ENCODE measurements around the gene TMEM163. TPM values are rescaled to one million over a fixed set of nuclear protein-coding genes. Genes with fewer than 3 reads are reported as not detected.

Gene TMEM163
- total RNA-seq, 1 experiment from 2014 or later = 0.94 TPM

- Mint-ChIP-seq H3K27ac (no peak overlapping the region), H3K9me3 (no peaks in the 10 kb centered on the region), H3K4me3 (no peak overlapping the region), H3K4me1 (peaks cover 5% of the 10 kb centered on the region), H3K27me3 (ENCODE audit: low read depth) (no peaks in the 10 kb centered on the region), H3K36me3 (no peaks in the 10 kb centered on the region)
- TF ChIP-seq ZNF219 (CRISPR knock-in tag; IDR thresholded peaks at IDR 0.05; ENCODE audit: borderline replicate concordance) (no peak), NFE2L1 (CRISPR knock-in tag; IDR thresholded peaks at IDR 0.05) (no peak), KAT7 (CRISPR knock-in tag; IDR thresholded peaks at IDR 0.05; ENCODE audit: borderline replicate concordance) (no peak), ESRRA (CRISPR knock-in tag; IDR thresholded peaks at IDR 0.05; ENCODE audit: borderline replicate concordance) (no peak), RELA (CRISPR knock-in tag; IDR thresholded peaks at IDR 0.05; ENCODE audit: borderline replicate concordance) (no peak), EMX1 (CRISPR knock-in tag; IDR thresholded peaks at IDR 0.05) (no peak), ZNF423 (CRISPR knock-in tag; IDR thresholded peaks at IDR 0.05) (no peak), USF1 (CRISPR knock-in tag; IDR thresholded peaks at IDR 0.05) (no peak), FOXK1 (CRISPR knock-in tag; IDR thresholded peaks at IDR 0.05) (no peak), JAZF1 (CRISPR knock-in tag; IDR thresholded peaks at IDR 0.05) (no peak), NR1H2 (CRISPR knock-in tag; IDR thresholded peaks at IDR 0.05) (no peak), FOXJ3 (CRISPR knock-in tag; IDR thresholded peaks at IDR 0.05; ENCODE audit: borderline replicate concordance) (no peak)
- TF ChIP-seq, protein P1, sequence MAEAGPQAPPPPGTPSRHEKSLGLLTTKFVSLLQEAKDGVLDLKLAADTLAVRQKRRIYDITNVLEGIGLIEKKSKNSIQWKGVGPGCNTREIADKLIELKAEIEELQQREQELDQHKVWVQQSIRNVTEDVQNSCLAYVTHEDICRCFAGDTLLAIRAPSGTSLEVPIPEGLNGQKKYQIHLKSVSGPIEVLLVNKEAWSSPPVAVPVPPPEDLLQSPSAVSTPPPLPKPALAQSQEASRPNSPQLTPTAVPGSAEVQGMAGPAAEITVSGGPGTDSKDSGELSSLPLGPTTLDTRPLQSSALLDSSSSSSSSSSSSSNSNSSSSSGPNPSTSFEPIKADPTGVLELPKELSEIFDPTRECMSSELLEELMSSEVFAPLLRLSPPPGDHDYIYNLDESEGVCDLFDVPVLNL (CRISPR knock-in tag; IDR thresholded peaks at IDR 0.05; ENCODE audit: borderline replicate concordance, low read depth) = no peak
- TF ChIP-seq, protein P2, sequence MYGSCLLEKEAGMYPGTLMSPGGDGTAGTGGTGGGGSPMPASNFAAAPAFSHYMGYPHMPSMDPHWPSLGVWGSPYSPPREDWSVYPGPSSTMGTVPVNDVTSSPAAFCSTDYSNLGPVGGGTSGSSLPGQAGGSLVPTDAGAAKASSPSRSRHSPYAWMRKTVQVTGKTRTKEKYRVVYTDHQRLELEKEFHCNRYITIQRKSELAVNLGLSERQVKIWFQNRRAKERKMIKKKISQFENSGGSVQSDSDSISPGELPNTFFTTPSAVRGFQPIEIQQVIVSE (CRISPR knock-in tag; IDR thresholded peaks at IDR 0.05; ENCODE audit: borderline replicate concordance) = no peak
- ATAC-seq = no peak
- ChIA-PET POLR2A (no interaction called here), CTCF (interaction anchor here (4.2 kb wide), 1 partner anchor 11 kb away, joined by 75 read pairs; no protein-coding TSS in a partner anchor)
- DNase-seq (ENCODE audit: low spot score) = no peak
Measured at GRCh38 chr2:134462275-134462674, 256.5 kb downstream of the TMEM163 start.

GRCh38 chr2:134461511-134461910, 257.3 kb downstream of the TMEM163 start:
- ATAC-seq (no peak), DNase-seq (ENCODE audit: low spot score) (no peak)
- ChIA-PET CTCF (interaction anchor here (1.0 to 4.2 kb wide), 4 partner anchors 8 to 437 kb away, joined by 4 to 75 read pairs (median 16); partner anchors contain the start of gene TMEM163), POLR2A (no interaction called here)
- Mint-ChIP-seq H3K4me3 (no peak overlapping the region), H3K9me3 (no peaks in the 10 kb centered on the region), H3K27ac (no peak overlapping the region), H3K36me3 (no peaks in the 10 kb centered on the region), H3K27me3 (ENCODE audit: low read depth) (no peaks in the 10 kb centered on the region), H3K4me1 (peaks cover 5% of the 10 kb centered on the region)
- TF ChIP-seq E2F1 (CRISPR knock-in tag; IDR thresholded peaks at IDR 0.05) (no peak), USF1 (CRISPR knock-in tag; IDR thresholded peaks at IDR 0.05) (no peak), MAX (CRISPR knock-in tag; IDR thresholded peaks at IDR 0.05) (no peak), NFYB (CRISPR knock-in tag; conservative IDR thresholded peaks at IDR 0.05; ENCODE audit: low read depth) (no peak), TP53 (CRISPR knock-in tag; IDR thresholded peaks at IDR 0.05) (no peak), NFE2L1 (CRISPR knock-in tag; IDR thresholded peaks at IDR 0.05) (no peak), ZNF671 (CRISPR knock-in tag; IDR thresholded peaks at IDR 0.05) (no peak), PRRX2 (CRISPR knock-in tag; IDR thresholded peaks at IDR 0.05) (no peak), ZNF396 (CRISPR knock-in tag; IDR thresholded peaks at IDR 0.05; ENCODE audit: borderline replicate concordance) (no peak), KAT7 (CRISPR knock-in tag; IDR thresholded peaks at IDR 0.05; ENCODE audit: borderline replicate concordance) (no peak), FOXP1 (CRISPR knock-in tag; IDR thresholded peaks at IDR 0.05; ENCODE audit: borderline replicate concordance) (no peak)
- TF ChIP-seq, protein P3, sequence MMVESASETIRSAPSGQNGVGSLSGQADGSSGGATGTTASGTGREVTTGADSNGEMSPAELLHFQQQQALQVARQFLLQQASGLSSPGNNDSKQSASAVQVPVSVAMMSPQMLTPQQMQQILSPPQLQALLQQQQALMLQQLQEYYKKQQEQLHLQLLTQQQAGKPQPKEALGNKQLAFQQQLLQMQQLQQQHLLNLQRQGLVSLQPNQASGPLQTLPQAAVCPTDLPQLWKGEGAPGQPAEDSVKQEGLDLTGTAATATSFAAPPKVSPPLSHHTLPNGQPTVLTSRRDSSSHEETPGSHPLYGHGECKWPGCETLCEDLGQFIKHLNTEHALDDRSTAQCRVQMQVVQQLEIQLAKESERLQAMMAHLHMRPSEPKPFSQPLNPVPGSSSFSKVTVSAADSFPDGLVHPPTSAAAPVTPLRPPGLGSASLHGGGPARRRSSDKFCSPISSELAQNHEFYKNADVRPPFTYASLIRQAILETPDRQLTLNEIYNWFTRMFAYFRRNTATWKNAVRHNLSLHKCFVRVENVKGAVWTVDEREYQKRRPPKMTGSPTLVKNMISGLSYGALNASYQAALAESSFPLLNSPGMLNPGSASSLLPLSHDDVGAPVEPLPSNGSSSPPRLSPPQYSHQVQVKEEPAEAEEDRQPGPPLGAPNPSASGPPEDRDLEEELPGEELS (CRISPR knock-in tag; IDR thresholded peaks at IDR 0.05) = no peak
- TF ChIP-seq, protein P4, sequence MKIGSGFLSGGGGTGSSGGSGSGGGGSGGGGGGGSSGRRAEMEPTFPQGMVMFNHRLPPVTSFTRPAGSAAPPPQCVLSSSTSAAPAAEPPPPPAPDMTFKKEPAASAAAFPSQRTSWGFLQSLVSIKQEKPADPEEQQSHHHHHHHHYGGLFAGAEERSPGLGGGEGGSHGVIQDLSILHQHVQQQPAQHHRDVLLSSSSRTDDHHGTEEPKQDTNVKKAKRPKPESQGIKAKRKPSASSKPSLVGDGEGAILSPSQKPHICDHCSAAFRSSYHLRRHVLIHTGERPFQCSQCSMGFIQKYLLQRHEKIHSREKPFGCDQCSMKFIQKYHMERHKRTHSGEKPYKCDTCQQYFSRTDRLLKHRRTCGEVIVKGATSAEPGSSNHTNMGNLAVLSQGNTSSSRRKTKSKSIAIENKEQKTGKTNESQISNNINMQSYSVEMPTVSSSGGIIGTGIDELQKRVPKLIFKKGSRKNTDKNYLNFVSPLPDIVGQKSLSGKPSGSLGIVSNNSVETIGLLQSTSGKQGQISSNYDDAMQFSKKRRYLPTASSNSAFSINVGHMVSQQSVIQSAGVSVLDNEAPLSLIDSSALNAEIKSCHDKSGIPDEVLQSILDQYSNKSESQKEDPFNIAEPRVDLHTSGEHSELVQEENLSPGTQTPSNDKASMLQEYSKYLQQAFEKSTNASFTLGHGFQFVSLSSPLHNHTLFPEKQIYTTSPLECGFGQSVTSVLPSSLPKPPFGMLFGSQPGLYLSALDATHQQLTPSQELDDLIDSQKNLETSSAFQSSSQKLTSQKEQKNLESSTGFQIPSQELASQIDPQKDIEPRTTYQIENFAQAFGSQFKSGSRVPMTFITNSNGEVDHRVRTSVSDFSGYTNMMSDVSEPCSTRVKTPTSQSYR (CRISPR knock-in tag; IDR thresholded peaks at IDR 0.05) = no peak
- TF ChIP-seq, protein P5, sequence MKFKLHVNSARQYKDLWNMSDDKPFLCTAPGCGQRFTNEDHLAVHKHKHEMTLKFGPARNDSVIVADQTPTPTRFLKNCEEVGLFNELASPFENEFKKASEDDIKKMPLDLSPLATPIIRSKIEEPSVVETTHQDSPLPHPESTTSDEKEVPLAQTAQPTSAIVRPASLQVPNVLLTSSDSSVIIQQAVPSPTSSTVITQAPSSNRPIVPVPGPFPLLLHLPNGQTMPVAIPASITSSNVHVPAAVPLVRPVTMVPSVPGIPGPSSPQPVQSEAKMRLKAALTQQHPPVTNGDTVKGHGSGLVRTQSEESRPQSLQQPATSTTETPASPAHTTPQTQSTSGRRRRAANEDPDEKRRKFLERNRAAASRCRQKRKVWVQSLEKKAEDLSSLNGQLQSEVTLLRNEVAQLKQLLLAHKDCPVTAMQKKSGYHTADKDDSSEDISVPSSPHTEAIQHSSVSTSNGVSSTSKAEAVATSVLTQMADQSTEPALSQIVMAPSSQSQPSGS (CRISPR knock-in tag; IDR thresholded peaks at IDR 0.05; ENCODE audit: borderline replicate concordance, low read depth) = no peak

Data from WTC11 (cell line).